Common myeloid progenitor, CD34-positive (primary cell): ENCODE data around the gene ADORA2B. TPM values are rescaled to one million over a fixed set of nuclear protein-coding genes. Genes with fewer than 3 reads are reported as not detected.
"Not testable (repeated sequence)": the region's sequence is repeated elsewhere in the genome, so short reads cannot be mapped to it uniquely, and the experiment has no call there.

Experiments used
- CTCF ChIA-PET: fragments of 350-600 bp; sonication (Branson Sonifier 250); formaldehyde crosslinking; loops from one replicate; lab custom pipeline; 2021; ENCODE audit warnings: antibody characterized with exemption; lab: Charles Lee
- POLR2A ChIA-PET: fragments of 350-600 bp; sonication (Branson Sonifier 250); formaldehyde crosslinking; loops from one replicate; lab custom pipeline; 2021; ENCODE audit warnings: antibody characterized with exemption; lab: Charles Lee
- DNase-seq, 3 donors: peaks; one replicate each; pipeline versions ENCODE4 v3.0.0 to v3.0.0-alpha.2; 2013
- H3K27ac ChIP-seq, 2 experiments: 1 replicate in 1 of 2; 2 replicates in 1 of 2; pipeline ENCODE4 v1.7.0; 2013; ENCODE audit warnings: inconsistent platforms in 2 of 2, low read length in 2 of 2, mild to moderate bottlenecking in 2 of 2, low read depth in 1 of 2, moderate library complexity in 1 of 2; ENCODE audit not compliant: severe bottlenecking in 2 of 2, insufficient read depth in 1 of 2, poor library complexity in 1 of 2
- H3K27me3 ChIP-seq, 5 experiments: replicated peaks in 2 of 5; 1 replicate in 3 of 5; 2 replicates in 2 of 5; pipeline versions ENCODE4 v1.6.1 to v1.7.0; 2013; ENCODE audit warnings: low read length in 4 of 5, mild to moderate bottlenecking in 2 of 5, moderate library complexity in 2 of 5, inconsistent platforms in 1 of 5; ENCODE audit not compliant: insufficient read depth in 5 of 5, control insufficient read depth in 4 of 5
- H3K36me3 ChIP-seq, 4 experiments: 1 replicate in 2 of 4; 2 replicates in 2 of 4; pipeline versions ENCODE4 v1.6.1 to v1.7.0; 2013; ENCODE audit warnings: low read length in 3 of 4, control low read depth in 1 of 4, mild to moderate bottlenecking in 1 of 4; ENCODE audit not compliant: control insufficient read depth in 4 of 4, insufficient read depth in 4 of 4
- H3K4me1 ChIP-seq, 4 experiments: 1 replicate in 3 of 4; 2 replicates in 1 of 4; pipeline versions ENCODE4 v1.6.1 to v1.7.1; 2013; ENCODE audit warnings: low read length in 3 of 4, mild to moderate bottlenecking in 3 of 4, control low read depth in 1 of 4, inconsistent platforms in 1 of 4, moderate library complexity in 1 of 4; ENCODE audit not compliant: control insufficient read depth in 4 of 4, insufficient read depth in 4 of 4; ENCODE audit errors: control extremely low read depth in 1 of 4
- H3K4me3 ChIP-seq, 7 experiments: 1 replicate in 4 of 7; 2 replicates in 3 of 7; pipeline versions ENCODE4 v1.5.1 to v1.7.0; 2013; ENCODE audit warnings: mild to moderate bottlenecking in 7 of 7, low read length in 6 of 7, moderate library complexity in 6 of 7, inconsistent platforms in 2 of 7, low read depth in 2 of 7, control low read depth in 1 of 7; ENCODE audit not compliant: insufficient read depth in 4 of 7, control insufficient read depth in 1 of 7; ENCODE audit errors: extremely low read depth in 1 of 7
- H3K9me3 ChIP-seq, 5 experiments: 1 replicate in 4 of 5; 2 replicates in 1 of 5; pipeline versions ENCODE4 v1.6.1 to v1.7.1; 2013; ENCODE audit warnings: low read length in 4 of 5, mild to moderate bottlenecking in 2 of 5, inconsistent platforms in 1 of 5, low read depth in 1 of 5, moderate library complexity in 1 of 5; ENCODE audit not compliant: control insufficient read depth in 4 of 5, insufficient read depth in 2 of 5; ENCODE audit errors: control extremely low read depth in 1 of 5
- WGBS: methylation state at CpG from one replicate; pipeline ENCODE4 v1.1.5; 2013; ENCODE audit not compliant: insufficient coverage; 5-methylcytosine and 5-hydroxymethylcytosine counted together
- polyA plus RNA-seq: library from polyadenylated mRNA; unstranded; fragments of 120-200 nt; gene quantifications from one replicate; pipeline ENCODE4 v1.2.1, GENCODE V29; 2013

ADORA2B gene
- 4.8 TPM for polyA plus RNA-seq

GRCh38 chr17:15944759-15945526, at the start of gene ADORA2B:
ADORA2B (plus strand) TSS chr17:15945130; CDS start chr17:15945249, 119 bp downstream.
- Histone ChIP-seq H3K36me3 (peaks cover 0 to 3% (median 0%) of the 10 kb centered on the region in 4 experiments), H3K27ac (no peak within 1 kb of the TSS), H3K4me3 (peak within 1 kb of the TSS; percentile 36 to 86 (median 73)), H3K4me1 (peaks cover 0 to 49% (median 29%) of the 10 kb centered on the region in 4 experiments), H3K9me3 (peaks cover 0 to 9% (median 0%) of the 10 kb centered on the region in 5 experiments), H3K27me3 (peaks cover 0 to 22% (median 0%) of the 10 kb centered on the region in 5 experiments)
- DNase-seq: peak in 2 of 3 donors; percentile 73 to 77
- WGBS: 0% methylated on average over 73 of the region's 88 CpGs
- POLR2A ChIA-PET: interaction anchor here (0.6 to 1.5 kb wide), 3 partner anchors 30 to 170 kb away, joined by 3 to 5 read pairs (median 4); partner anchors contain the start of genes TTC19 and ZSWIM7
- CTCF ChIA-PET: interaction anchor here (0.9 to 3.4 kb wide), 16 partner anchors 11 to 52 kb away, joined by 3 to 14 read pairs (median 4); no protein-coding TSS in a partner anchor

GRCh38 chr17:15896277-15896676, 48.7 kb upstream of the ADORA2B start:
- Histone ChIP-seq H3K4me1 (peaks cover 0 to 27% (median 3%) of the 10 kb centered on the region in 4 experiments), H3K9me3 (peaks cover 0 to 2% (median 0%) of the 10 kb centered on the region in 5 experiments), H3K27me3 (no peaks in the 10 kb centered on the region), H3K27ac (no peak overlapping the region), H3K36me3 (no peaks in the 10 kb centered on the region), H3K4me3 (no peak overlapping the region)
- DNase-seq: no peak
- no CpG with 5 or more reads among the region's 1 CpG for WGBS
- ChIA-PET POLR2A (no interaction called here), CTCF (interaction anchor here (1.1 kb wide), 1 partner anchor 45 kb away, joined by 3 read pairs; no protein-coding TSS in a partner anchor)

DNA sequence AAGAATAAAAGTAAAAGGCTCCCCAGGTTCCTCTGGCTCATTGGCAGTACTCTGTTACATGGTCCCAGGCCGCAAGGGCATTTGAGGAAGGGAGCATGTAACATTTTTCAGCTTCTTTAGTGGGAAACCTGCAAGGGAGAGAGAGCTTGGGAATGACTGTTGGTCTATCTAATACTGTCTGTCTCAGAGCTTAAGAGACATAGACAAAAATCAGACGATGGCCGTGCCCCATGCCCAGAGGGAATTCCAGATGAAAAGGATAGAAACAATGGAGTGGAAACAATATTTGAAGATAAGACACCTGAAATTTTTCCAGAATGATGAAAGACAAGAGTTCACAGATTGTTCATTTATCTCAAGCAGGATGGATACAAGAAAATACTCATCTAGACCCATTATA, 48.1 kb upstream of the ADORA2B start:
- Histone ChIP-seq H3K27me3 (no peaks in the 10 kb centered on the region), H3K9me3 (peaks cover 0 to 2% (median 0%) of the 10 kb centered on the region in 5 experiments), H3K4me1 (peaks cover 0 to 27% (median 3%) of the 10 kb centered on the region in 4 experiments), H3K4me3 (no peak overlapping the region), H3K36me3 (no peaks in the 10 kb centered on the region), H3K27ac (no peak overlapping the region)
- ChIA-PET CTCF (interaction anchor here (1.1 kb wide), 1 partner anchor 44 kb away, joined by 3 read pairs; no protein-coding TSS in a partner anchor), POLR2A (no interaction called here)
- DNase-seq: no peak
- WGBS: 100% methylated on average over 2 of the region's 3 CpGs

DNA sequence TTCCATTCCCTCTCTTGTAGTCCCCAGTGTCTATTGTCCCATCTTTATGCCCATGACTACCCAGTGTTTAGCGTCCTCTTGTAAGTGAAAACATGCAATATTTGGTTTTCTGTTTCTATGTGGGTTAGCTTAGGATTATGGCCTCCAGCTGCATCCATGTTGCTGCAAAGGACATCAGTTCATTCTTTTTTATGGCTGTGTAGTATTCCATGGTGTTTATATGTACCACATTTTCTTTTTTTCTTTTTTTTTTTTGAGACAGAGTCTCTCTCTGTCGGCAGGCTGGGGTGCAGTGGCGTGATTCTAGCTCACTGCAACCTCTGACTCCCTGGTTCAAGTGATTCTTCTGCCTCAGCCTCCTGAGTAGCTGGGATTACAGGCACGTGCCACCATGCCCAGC, 45.3 kb upstream of the ADORA2B start:
- WGBS: 92% methylated on average over 3 of the region's 4 CpGs
- H3K27me3 ChIP-seq, H3K27ac ChIP-seq, DNase-seq, H3K9me3 ChIP-seq, POLR2A ChIA-PET, H3K36me3 ChIP-seq, H3K4me1 ChIP-seq, H3K4me3 ChIP-seq: not testable (repeated sequence)
- CTCF ChIA-PET: interaction anchor here (1.1 kb wide), 1 partner anchor 8 kb away, joined by 3 read pairs; no protein-coding TSS in a partner anchor

GRCh38 chr17:15900871-15901270, 44.1 kb upstream of the ADORA2B start:
- H3K36me3 ChIP-seq: no peaks in the 10 kb centered on the region
- DNase-seq: peak in 1 of 3 donors; percentile 27
- H3K9me3 ChIP-seq: peaks cover 0 to 2% (median 0%) of the 10 kb centered on the region in 5 experiments
- ChIA-PET POLR2A (no interaction called here), CTCF (interaction anchor here (1.1 kb wide), 1 partner anchor 45 kb away, joined by 4 read pairs; the partner anchor contains the start of gene ADORA2B)
- H3K27me3 ChIP-seq: no peaks in the 10 kb centered on the region
- WGBS: 92% methylated on average over 7 of the region's 7 CpGs
- H3K27ac ChIP-seq: no peak overlapping the region
- no peak overlapping the region for H3K4me3 ChIP-seq
- H3K4me1 ChIP-seq: peaks cover 0 to 2% (median 0%) of the 10 kb centered on the region in 4 experiments

DNA sequence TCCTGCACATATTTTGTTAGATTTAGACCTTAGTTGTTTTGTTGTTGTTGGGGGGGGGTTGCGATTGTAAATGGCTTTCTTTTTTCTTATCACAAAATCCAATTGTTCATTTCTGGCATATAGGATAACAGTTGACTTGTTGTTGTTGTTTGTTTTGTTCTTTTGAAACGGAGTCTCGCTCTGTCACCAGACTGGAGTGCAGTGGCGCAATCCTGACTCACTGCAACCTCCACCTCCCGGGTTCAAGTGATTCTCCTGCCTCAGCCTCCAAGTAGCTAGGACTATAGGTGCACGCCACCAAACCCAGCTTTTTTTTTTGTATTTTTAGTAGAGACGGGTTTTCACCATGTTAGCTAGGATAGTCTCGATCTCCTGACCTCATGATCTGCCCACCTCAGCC, 39.7 kb upstream of the ADORA2B start:
- CTCF ChIA-PET, H3K4me3 ChIP-seq: not testable (repeated sequence)

GRCh38 chr17:15907290-15907689, 37.6 kb upstream of the ADORA2B start:
- POLR2A ChIA-PET: no interaction called here
- Histone ChIP-seq H3K27ac (no peak overlapping the region), H3K36me3 (no peaks in the 10 kb centered on the region), H3K9me3 (no peaks in the 10 kb centered on the region), H3K4me3 (no peak overlapping the region), H3K27me3 (no peaks in the 10 kb centered on the region), H3K4me1 (no peaks in the 10 kb centered on the region)
- no peak for DNase-seq
- WGBS: 100% methylated on average over 1 of the region's 2 CpGs
- CTCF ChIA-PET: no interaction called here

More for the DNA sequence above, 39.7 kb upstream of the ADORA2B start:
- 98% methylated on average over 7 of the region's 8 CpGs for WGBS
- H3K27me3 ChIP-seq, H3K9me3 ChIP-seq, DNase-seq, POLR2A ChIA-PET, H3K36me3 ChIP-seq, H3K27ac ChIP-seq, H3K4me1 ChIP-seq: not testable (repeated sequence)
